ENCODE results near the gene PLEKHA4.

- TF ChIP-seq POLR2AphosphoS5 (IDR thresholded peaks at IDR 0.05; ENCODE audit: low read depth, low read length) (no peak), CTCF (IDR thresholded peaks at IDR 0.05) (no peak), REST (IDR thresholded peaks at IDR 0.05; ENCODE audit: insufficient read depth in 1 of 2, low read depth in 2 of 2, low read length in 1 of 2) (no peak), TCF7L2 (IDR thresholded peaks at IDR 0.05; ENCODE audit: low read depth, low read length) (no peak)
Measured at GRCh38 chr19:48793271-48793670, 75.1 kb downstream of the PLEKHA4 start.
